Mesodermal cell (in vitro differentiated cells): ENCODE results near the gene AFAP1L2.
A peak's percentile ranks its signal among the peaks of the same experiment; 100 is the strongest.

Experiments used
- H3K27ac ChIP-seq: 2 replicates; pipeline ENCODE4 v1.7.0; 2013; ENCODE audit warnings: mild to moderate bottlenecking, low read depth, low read length, moderate library complexity; ENCODE audit not compliant: severe bottlenecking
- H3K36me3 ChIP-seq: 2 replicates; pipeline ENCODE4 v1.7.1; 2013; ENCODE audit warnings: mild to moderate bottlenecking, low read length, moderate library complexity; ENCODE audit not compliant: control insufficient read depth, insufficient read depth
- H3K4me1 ChIP-seq: one replicate; pipeline ENCODE4 v1.7.1; 2013; ENCODE audit warnings: mild to moderate bottlenecking, low read length; ENCODE audit not compliant: insufficient read depth, control insufficient read depth, poor library complexity, severe bottlenecking
- H3K4me3 ChIP-seq: 2 replicates; pipeline ENCODE4 v1.7.0; 2013; ENCODE audit warnings: low read length, control low read depth, mild to moderate bottlenecking; ENCODE audit not compliant: insufficient read depth, poor library complexity, severe bottlenecking; ENCODE audit errors: extremely low read depth
- H3K9me3 ChIP-seq: 2 replicates; pipeline ENCODE4 v1.7.1; 2013; ENCODE audit warnings: mild to moderate bottlenecking, low read length, moderate library complexity; ENCODE audit not compliant: control insufficient read depth
- WGBS, 2 experiments: methylation state at CpG; one replicate each; pipeline ENCODE4 v1.1.5; 2013; ENCODE audit warnings: missing lambda C conversion rate in 2 of 2; ENCODE audit not compliant: insufficient coverage in 2 of 2; 5-methylcytosine and 5-hydroxymethylcytosine counted together

Gene AFAP1L2

DNA sequence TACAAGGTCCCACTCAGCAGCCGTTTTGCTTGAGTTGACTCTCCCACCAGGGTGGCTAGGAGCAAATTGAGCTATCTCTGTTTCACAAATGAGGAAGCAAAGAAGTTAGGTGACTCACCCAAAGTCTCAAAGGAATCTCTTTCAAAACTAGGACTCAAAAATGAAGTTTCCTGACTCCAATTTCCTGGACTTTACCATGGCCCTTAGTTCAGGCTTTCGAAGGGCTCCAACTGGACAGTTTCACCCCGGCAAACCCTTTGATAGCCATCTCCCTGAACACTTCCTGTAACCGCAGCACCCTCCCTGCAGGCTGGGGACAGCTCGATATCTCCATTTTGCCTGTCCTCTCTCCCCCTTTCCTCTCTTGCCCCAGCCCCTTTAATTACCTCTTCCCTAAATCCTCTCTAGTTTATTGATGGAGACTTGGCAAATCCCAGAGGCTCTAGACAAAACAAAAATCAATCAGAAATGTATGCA, 4.7 kb upstream of the AFAP1L2 start:
- peak overlapping the region; percentile 43 for H3K27ac ChIP-seq

DNA sequence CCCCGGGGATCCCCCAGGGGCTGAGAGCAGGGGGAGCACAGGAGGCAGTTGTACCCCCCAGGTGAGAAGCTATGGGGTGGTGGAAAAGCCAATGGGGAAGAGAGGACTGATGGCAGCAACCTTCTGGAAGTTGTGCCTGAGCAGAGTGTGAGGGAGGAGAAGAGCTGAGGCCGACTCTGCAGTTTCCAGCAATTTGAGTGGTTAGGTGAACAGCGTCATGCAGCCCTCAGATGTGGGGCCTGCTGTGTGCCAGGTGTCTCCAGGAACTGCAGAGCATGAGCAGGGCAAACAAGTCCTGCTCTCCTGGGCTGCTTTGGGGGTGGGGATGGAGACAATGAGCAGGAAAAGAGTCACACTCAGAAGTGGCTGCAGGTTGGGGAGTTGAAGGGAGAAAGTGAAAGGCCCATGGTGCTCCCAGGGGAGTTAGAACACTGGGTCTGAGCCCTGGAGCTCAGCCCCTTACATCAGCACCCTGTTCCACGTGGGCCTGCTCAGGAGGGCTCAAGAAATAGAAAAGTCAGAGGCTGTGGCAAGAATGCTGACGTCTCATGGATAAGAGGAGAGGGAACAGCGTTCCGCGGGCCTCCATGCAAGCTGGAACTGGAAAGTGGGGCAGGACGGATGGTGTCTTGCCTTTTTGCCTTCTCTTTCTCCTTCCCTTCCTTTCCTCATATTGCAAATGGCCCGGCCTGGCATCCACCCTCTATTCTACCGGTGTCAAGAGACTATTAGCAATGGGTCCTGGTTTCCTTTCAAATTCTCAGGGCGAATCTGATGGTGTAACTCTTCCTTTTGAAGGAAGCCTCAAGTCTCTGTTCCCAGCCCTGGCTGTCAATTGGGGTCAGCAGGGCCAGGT, 4.0 kb upstream of the AFAP1L2 start:
- no peak overlapping the region for H3K4me3 ChIP-seq
- peaks cover 25% of the 10 kb centered on the region for H3K4me1 ChIP-seq
- H3K36me3 ChIP-seq, result no peaks in the 10 kb centered on the region
- no peaks in the 10 kb centered on the region for H3K9me3 ChIP-seq
- H3K27ac ChIP-seq, result peak overlapping the region; percentile 43
- 69 to 80% methylated on average over 7 to 11 of the region's 12 CpGs for WGBS, 2 experiments

More for the DNA sequence above, 4.7 kb upstream of the AFAP1L2 start:
- 37 to 46% methylated on average over 4 of the region's 5 CpGs for WGBS, 2 experiments
- Histone ChIP-seq H3K4me3 (no peak overlapping the region), H3K4me1 (peaks cover 27% of the 10 kb centered on the region), H3K36me3 (no peaks in the 10 kb centered on the region), H3K9me3 (no peaks in the 10 kb centered on the region)

DNA sequence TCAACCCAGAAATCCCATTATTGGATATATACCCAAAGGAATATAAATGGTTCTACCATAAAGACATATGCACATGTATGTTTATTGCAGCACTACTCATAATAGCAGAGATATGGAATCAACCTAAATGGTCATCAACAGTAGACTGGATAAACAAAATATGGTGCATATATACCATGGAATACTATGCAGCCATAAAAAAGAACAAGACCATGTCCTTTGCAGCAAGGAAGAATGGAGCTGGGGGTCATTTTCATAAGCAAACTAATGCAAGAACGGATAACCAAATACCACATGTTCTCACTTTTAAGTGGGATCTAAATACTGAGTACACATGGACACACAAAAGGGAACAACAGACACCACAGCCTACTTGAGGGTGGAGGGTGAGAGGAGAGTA, 2.2 kb upstream of the AFAP1L2 start:
- Histone ChIP-seq H3K4me3 (no peak overlapping the region), H3K9me3 (no peaks in the 10 kb centered on the region), H3K4me1 (peaks cover 39% of the 10 kb centered on the region), H3K36me3 (no peaks in the 10 kb centered on the region), H3K27ac (no peak overlapping the region)
- WGBS, 2 experiments, result no CpG with 5 or more reads among the region's 1 CpG

DNA sequence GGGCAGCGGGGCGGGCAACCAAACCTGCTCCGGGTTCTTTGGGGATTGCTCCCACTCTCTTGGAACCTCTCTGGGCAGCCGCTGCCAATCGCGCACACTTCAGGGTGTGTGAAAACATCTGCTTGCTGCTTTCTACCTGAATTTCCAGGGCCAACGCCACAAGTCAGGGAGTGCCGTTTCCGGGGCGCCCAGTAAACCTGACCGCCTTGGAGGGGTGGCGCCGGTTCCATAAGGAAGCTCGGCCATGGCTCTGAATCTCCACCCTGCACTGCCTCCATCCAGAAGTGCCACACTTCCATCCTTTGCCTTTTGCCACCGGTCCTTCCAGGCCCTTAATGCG, 679 bp upstream of the AFAP1L2 start:
- 32 to 44% methylated on average over 16 of the region's 16 CpGs for WGBS, 2 experiments
- no peaks in the 10 kb centered on the region for H3K9me3 ChIP-seq

DNA sequence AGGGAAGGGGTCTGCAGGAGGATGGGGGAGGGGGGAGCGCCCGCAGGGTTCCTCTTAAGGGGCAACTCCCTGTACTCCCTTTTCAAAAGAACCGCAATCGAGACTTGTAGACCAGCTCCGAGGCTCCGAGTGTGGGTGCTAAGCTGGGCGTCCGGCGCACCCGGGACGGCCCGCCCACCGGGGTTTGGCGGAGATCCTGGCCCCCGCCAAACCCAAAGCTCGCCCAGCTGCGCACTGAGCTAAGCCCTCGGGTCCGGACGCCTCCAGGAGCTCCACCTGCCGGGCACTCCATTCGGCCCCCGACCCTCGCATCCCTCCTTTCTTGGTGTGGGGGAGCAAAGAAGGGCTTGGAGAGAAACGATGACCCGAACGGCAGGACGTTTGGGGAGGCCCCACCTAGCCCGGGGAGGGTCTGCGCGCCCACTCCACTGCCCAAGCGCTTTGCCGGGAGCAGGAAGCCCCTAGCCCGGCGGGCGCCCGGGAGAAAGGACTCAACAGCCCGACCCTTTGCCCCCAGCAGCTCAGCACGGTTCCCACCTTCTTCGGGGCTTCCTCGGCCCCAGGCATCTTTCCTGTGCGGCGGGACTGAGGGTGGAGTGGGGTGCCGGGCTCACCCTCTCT, 651 bp downstream of the AFAP1L2 start:
- 0 to 1% methylated on average over 27 to 28 of the region's 44 CpGs for WGBS, 2 experiments
- Histone ChIP-seq H3K9me3 (no peaks in the 10 kb centered on the region), H3K27ac (peak overlapping the region; percentile 23), H3K4me1 (peaks cover 55% of the 10 kb centered on the region), H3K36me3 (peaks cover 1% of the 10 kb centered on the region), H3K4me3 (peak overlapping the region; percentile 70)

More for the DNA sequence above, 679 bp upstream of the AFAP1L2 start:
- Histone ChIP-seq H3K4me1 (peaks cover 53% of the 10 kb centered on the region), H3K4me3 (peak overlapping the region; percentile 70), H3K27ac (no peak overlapping the region), H3K36me3 (no peaks in the 10 kb centered on the region)

DNA sequence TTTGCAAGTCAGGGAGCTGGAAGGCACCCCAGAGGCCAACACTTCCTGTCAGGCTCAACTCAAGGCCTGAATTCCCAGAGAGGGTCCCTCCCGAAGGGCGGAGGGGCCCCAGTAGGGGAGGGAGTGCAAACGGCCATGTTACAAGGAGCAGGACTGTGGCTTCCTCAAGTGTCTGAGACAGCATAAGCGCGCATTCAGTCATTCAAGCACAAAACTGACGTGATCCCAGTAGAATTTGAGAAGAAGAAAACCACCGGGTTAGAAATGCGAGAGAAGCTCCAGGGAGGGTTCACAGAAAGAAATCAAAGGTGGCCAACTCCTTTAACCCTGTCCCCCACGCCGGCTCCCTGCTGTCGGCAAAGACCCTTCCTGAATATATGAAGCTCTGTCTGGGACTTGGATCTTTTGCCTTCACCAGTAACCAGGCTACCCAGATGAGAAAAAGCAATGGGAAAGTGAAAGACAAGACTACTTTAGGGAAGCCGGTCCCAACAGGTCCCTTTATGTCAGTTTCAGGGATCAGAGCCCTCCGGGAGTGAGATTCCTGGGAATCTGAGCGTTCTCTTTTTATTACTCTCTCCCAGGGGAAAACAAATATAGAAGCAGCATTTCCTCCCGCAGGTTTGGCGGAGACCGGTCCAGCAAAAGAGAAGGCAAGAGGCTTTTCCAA, 1.3 kb downstream of the AFAP1L2 start:
- Histone ChIP-seq H3K9me3 (no peaks in the 10 kb centered on the region), H3K36me3 (peaks cover 3% of the 10 kb centered on the region), H3K27ac (peak overlapping the region; percentile 31), H3K4me1 (peaks cover 55% of the 10 kb centered on the region), H3K4me3 (peak overlapping the region; percentile 70)
- 20 to 24% methylated on average over 12 to 13 of the region's 17 CpGs for WGBS, 2 experiments

DNA sequence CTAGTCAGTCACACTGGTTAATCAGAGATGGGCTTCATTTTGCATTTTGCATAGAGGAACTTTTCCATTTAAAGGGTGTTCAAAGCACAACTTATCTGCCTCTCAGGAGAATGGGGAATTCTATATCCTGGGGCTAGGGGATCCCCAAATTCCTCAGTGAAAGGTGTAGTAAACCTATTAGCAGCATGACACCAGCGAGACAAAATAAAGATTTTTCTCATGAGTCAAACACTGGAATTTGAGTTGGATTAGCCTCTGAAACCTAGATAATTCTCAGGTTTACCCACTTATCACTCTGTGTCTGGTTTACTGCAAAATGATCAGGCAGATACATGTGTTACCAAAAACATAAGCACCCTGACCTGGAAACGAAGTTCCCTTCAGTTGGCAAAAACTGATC, 2.1 kb downstream of the AFAP1L2 start:
- Histone ChIP-seq H3K27ac (no peak overlapping the region), H3K36me3 (peaks cover 3% of the 10 kb centered on the region), H3K4me1 (peaks cover 60% of the 10 kb centered on the region), H3K4me3 (peak overlapping the region; percentile 70), H3K9me3 (no peaks in the 10 kb centered on the region)
- WGBS, 2 experiments, result 90 to 100% methylated on average over 1 to 2 of the region's 2 CpGs

DNA sequence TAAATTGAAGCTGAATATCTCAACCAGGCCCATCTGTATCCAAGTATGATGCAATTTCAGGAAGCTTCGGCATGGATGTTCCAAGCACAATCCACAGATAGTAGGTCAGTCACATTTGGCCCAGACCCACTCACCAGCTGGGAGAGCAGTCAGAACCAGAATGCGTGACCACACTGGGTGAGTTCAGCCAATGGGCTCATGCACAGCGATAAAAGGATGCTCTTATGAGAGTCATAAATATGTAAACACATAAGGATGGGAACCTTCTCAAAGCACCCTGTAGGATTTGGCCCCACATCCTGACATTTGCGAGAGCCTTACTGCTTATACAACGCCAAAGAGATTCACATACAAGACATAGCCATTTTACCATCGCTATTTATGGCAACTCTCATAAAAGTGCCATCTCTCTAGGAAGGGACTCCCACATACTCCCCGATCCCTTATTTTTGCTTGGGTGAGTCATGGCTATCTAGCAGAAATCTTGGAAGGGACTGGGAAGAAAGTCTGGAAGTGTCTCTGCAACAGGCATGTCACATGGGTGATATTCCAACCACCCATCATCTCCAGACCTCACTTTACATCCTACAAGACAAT, 3.0 kb downstream of the AFAP1L2 start:
- Histone ChIP-seq H3K27ac (no peak overlapping the region), H3K4me3 (no peak overlapping the region), H3K36me3 (peaks cover 3% of the 10 kb centered on the region), H3K9me3 (no peaks in the 10 kb centered on the region), H3K4me1 (peaks cover 64% of the 10 kb centered on the region)
- WGBS, 2 experiments, result 91 to 100% methylated on average over 5 to 6 of the region's 7 CpGs

DNA sequence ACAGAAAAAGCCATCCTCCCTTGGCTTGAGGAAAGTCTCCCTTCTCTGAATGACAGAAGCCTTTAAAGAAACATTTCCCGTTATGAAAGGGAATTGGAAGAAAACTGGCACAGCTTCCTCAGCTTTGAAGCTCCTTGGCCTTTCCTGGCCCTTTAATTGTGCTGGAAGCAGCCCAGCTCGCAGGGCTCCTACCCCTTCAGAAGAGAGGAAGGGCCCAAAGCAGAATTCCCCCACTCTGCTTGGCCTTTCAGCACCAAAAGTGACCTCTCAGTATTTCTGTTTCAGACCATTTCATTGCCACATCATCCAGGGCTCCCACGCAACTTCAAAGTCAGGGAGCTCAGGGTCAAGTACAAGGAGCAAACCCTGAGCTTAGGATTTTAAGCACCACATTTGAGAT, 4.2 kb downstream of the AFAP1L2 start:
- 67 to 87% methylated on average over 1 to 3 of the region's 3 CpGs for WGBS, 2 experiments
- H3K9me3 ChIP-seq, result no peaks in the 10 kb centered on the region
- no peak overlapping the region for H3K27ac ChIP-seq
- peaks cover 14% of the 10 kb centered on the region for H3K36me3 ChIP-seq
- H3K4me3 ChIP-seq, result no peak overlapping the region
- peaks cover 64% of the 10 kb centered on the region for H3K4me1 ChIP-seq

DNA sequence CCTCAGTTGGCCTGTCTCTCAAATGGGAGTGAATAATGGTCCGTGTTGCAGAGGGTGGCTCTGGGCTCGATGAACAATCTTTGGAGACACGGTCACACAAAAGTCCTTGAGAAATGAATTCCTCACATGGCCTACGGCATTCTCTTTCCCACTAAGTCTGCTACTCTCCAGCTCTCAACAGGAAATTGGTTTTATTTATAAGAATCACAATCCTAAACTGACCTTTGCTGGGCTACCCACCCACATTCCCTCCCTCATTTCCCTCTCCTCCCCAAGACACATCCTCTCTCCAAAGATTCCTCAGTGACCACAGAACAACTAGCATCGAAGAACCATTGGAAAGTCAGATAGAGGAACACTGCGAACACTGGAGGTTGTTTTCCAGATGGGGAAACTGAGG, 4.7 kb downstream of the AFAP1L2 start:
- Histone ChIP-seq H3K36me3 (peaks cover 18% of the 10 kb centered on the region), H3K4me3 (no peak overlapping the region), H3K4me1 (peaks cover 66% of the 10 kb centered on the region), H3K9me3 (no peaks in the 10 kb centered on the region), H3K27ac (no peak overlapping the region)
- 78 to 95% methylated on average over 5 of the region's 6 CpGs for WGBS, 2 experiments
